Endothelial cell of umbilical vein (primary cell): ENCODE results near the gene CST9L. TPM values are rescaled to one million over a fixed set of nuclear protein-coding genes. Genes with fewer than 3 reads are reported as not detected.

Source experiments
- BruUV-seq: library from RNA; stranded (reverse); fragments of 400-500 nt; replicated peaks from 2 replicates; lab custom pipeline; 2021; lab: Mats Ljungman, UMichigan
- CTCF ChIA-PET: fragments of 300-600, 350-600 bp; sonication (Branson Sonifier 250); formaldehyde crosslinking; loops from one replicate; lab custom pipeline; 2021; ENCODE audit warnings: antibody characterized with exemption, inconsistent platforms; lab: Charles Lee
- POLR2A ChIA-PET: fragments of 300-600, 350-600 bp; sonication (Branson Sonifier 250); formaldehyde crosslinking; loops from one replicate; lab custom pipeline; 2021; ENCODE audit warnings: antibody characterized with exemption, inconsistent platforms; lab: Charles Lee
- DNase-seq: peaks from one replicate; pipeline ENCODE4 v3.0.0-alpha.2; 2011; ENCODE audit warnings: low read depth, low spot score
- FAIRE-seq: peaks from 2 replicates; lab custom pipeline; 2011; peaks lifted over from hg19 to GRCh38; lab: Jason Lieb, UNC
- H2AFZ ChIP-seq: 2 replicates; pipeline ENCODE4 v1.6.0; 2012; ENCODE audit warnings: low read depth, low read length, control low read depth, inconsistent platforms
- H3K27ac ChIP-seq: 2 replicates; pipeline ENCODE4 v1.5.1; 2011; ENCODE audit warnings: low read depth, mild to moderate bottlenecking, control low read depth, low read length, moderate library complexity; ENCODE audit not compliant: insufficient read depth
- H3K27me3 ChIP-seq, 2 experiments: 2 replicates each; pipeline versions ENCODE4 v1.6.0 to v1.6.1; 2011; ENCODE audit warnings: low read length in 2 of 2, mixed read lengths in 1 of 2; ENCODE audit not compliant: control insufficient read depth in 2 of 2, insufficient read depth in 2 of 2
- H3K36me3 ChIP-seq, 2 experiments: 2 replicates in 1 of 2; 3 replicates in 1 of 2; pipeline ENCODE4 v1.5.1; 2011; ENCODE audit warnings: low read length in 2 of 2, mild to moderate bottlenecking in 1 of 2, moderate library complexity in 1 of 2; ENCODE audit not compliant: control insufficient read depth in 2 of 2, insufficient read depth in 2 of 2; ENCODE audit errors: extremely low read depth in 1 of 2
- H3K4me1 ChIP-seq: 3 replicates; pipeline ENCODE4 v1.5.1; 2011; ENCODE audit warnings: mild to moderate bottlenecking, low read length; ENCODE audit not compliant: control insufficient read depth, insufficient read depth; ENCODE audit errors: extremely low read depth
- H3K4me2 ChIP-seq: 2 replicates; pipeline ENCODE4 v1.6.1; 2011; ENCODE audit warnings: low read length, control low read depth, mixed read lengths; ENCODE audit not compliant: insufficient read depth
- H3K4me3 ChIP-seq, 3 experiments: fragments of 200-600 bp in 1 of 3; sonication (generic), shearing (Covaris generic) in 1 of 3; replicated peaks in 1 of 3; 2 replicates each; pipeline ENCODE4 v1.5.1; 2011 to 2016; ENCODE audit warnings: control low read depth in 3 of 3, low read length in 3 of 3, mild to moderate bottlenecking in 2 of 3, inconsistent platforms in 1 of 3, low read depth in 1 of 3, moderate library complexity in 1 of 3; ENCODE audit not compliant: insufficient read depth in 1 of 3
- H3K79me2 ChIP-seq: 2 replicates; pipeline ENCODE4 v1.6.0; 2012; ENCODE audit warnings: low read length, inconsistent platforms; ENCODE audit not compliant: control insufficient read depth, insufficient read depth
- H3K9ac ChIP-seq: replicated peaks from 2 replicates; pipeline ENCODE3; 2011; ENCODE audit warnings: low read length, control low read depth; ENCODE audit not compliant: insufficient read depth; ENCODE audit errors: extremely low read depth
- H3K9me1 ChIP-seq: replicated peaks from 3 replicates; pipeline ENCODE4 v1.6.0; 2011; ENCODE audit warnings: mild to moderate bottlenecking, low read length; ENCODE audit not compliant: control insufficient read depth, insufficient read depth; ENCODE audit errors: extremely low read depth
- H3K9me3 ChIP-seq: replicated peaks from 2 replicates; pipeline ENCODE4 v1.5.1; 2012; ENCODE audit warnings: low read length, inconsistent platforms; ENCODE audit not compliant: control insufficient read depth, insufficient read depth
- H4K20me1 ChIP-seq: replicated peaks from 2 replicates; pipeline ENCODE3; 2011; ENCODE audit warnings: mild to moderate bottlenecking, low read length; ENCODE audit not compliant: control insufficient read depth, insufficient read depth; ENCODE audit errors: extremely low read depth
- CTCF ChIP-seq, 2 donors: IDR thresholded peaks; 1 replicate in 1 of 2; 2 replicates in 1 of 2; pipeline ENCODE4 v1.5.1; 2011; ENCODE audit warnings: low read length in 2 of 2, mild to moderate bottlenecking in 2 of 2, moderate library complexity in 2 of 2, control low read depth in 1 of 2, inconsistent platforms in 1 of 2, low read depth in 1 of 2; ENCODE audit not compliant: insufficient read depth in 1 of 2; ENCODE audit errors: extremely low read depth in 1 of 2
- EZH2 ChIP-seq: IDR thresholded peaks from 2 replicates; pipeline ENCODE4 v1.6.1; 2012; ENCODE audit warnings: borderline replicate concordance, low read depth, mild to moderate bottlenecking, moderate library complexity, low read length, inconsistent platforms; ENCODE audit not compliant: severe bottlenecking
- FOS ChIP-seq: IDR thresholded peaks from 2 replicates; pipeline ENCODE4 v1.6.1; 2011; ENCODE audit warnings: mild to moderate bottlenecking, low read length, moderate library complexity, borderline replicate concordance; ENCODE audit not compliant: insufficient read depth
- GATA2 ChIP-seq: IDR thresholded peaks from 2 replicates; pipeline ENCODE4 v1.7.0; 2011; ENCODE audit warnings: low read depth, mild to moderate bottlenecking, moderate library complexity, mixed read lengths, low read length; ENCODE audit not compliant: insufficient read length, insufficient read depth
- JUN ChIP-seq: IDR thresholded peaks from 2 replicates; pipeline ENCODE4 v1.6.1; 2011; ENCODE audit warnings: borderline replicate concordance, low read depth; ENCODE audit not compliant: insufficient read length, insufficient read depth
- MAX ChIP-seq: IDR thresholded peaks from 2 replicates; pipeline ENCODE4 v1.6.1; 2011; ENCODE audit not compliant: insufficient read depth, insufficient read length
- MYC ChIP-seq: IDR thresholded peaks from one replicate; pipeline ENCODE4 v1.6.1; 2011; ENCODE audit warnings: mild to moderate bottlenecking, low read depth, low read length
- POLR2A ChIP-seq: IDR thresholded peaks from 2 replicates; pipeline ENCODE4 v1.6.1; 2012; ENCODE audit warnings: low read depth, mild to moderate bottlenecking, control low read depth, low read length
- POLR2AphosphoS5 ChIP-seq: IDR thresholded peaks from 2 replicates; pipeline ENCODE4 v1.6.1; 2012; ENCODE audit warnings: low read depth, mild to moderate bottlenecking, control low read depth, low read length, moderate library complexity; ENCODE audit not compliant: insufficient read depth
- dilution Hi-C: fragments of 300-500 bp; cut with MboI; formaldehyde crosslinking; loops from one replicate; pipeline ENCODE4 v1.15.0; 2019; ENCODE audit warnings: low sequenced_read_pairs; ENCODE audit not compliant: extremely low pct_ligation_motif_present
- intact Hi-C: fragments of 100-400 bp; cut with micrococcal nuclease; formaldehyde crosslinking; loops from one replicate; pipeline ENCODE4 v1.10.0; 2022
- polyA plus RNA-seq, 4 experiments: library from polyadenylated mRNA; depleted of rRNA in 3 of 4; stranded (reverse) in 3 of 4; unstranded in 1 of 4; fragments of >200 nt; gene quantifications; 2 replicates each; pipeline versions ENCODE4 v1.2.1 to v1.2.3, GENCODE V29; 2011 to 2012; ENCODE audit warnings: missing spikeins in 1 of 4
- total RNA-seq: library from RNA; stranded (reverse); gene quantifications from 2 replicates; pipeline ENCODE4 v1.2.3, GENCODE V29; 2021

Gene CST9L
- total and polyA plus RNA-seq, 2 donors (not counting 3 experiments of a cell fraction or from before 2014, with no cell fraction given): not detected

DNA sequence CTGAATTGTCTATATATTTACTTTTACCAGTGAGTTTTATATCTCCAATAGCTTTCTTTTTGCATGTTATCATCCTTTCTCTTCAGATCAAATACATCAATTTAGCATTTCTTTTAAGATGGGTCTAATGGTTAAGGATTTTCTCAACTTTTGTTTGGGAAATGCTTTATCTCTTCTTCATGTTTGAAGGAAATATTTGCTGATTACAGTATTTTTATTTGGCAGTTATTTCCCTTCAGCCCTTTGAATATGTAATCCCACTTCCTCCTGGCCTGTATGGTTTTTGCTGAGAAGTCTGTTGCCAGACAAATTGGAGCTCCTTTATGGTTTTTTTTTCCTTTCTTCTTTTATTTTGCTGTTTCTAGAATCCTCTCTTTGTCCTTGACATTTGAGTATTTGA, 6.7 kb upstream of the CST9L start:
- no TSS peak for BruUV-seq
- TF ChIP-seq MAX (no peak), GATA2 (no peak), MYC (no peak), JUN (no peak), CTCF (IDR thresholded peaks at IDR 0.05; ENCODE audit: extremely low read depth in 1 of 2, insufficient read depth in 1 of 2, low read depth in 1 of 2, low read length in 2 of 2) (no peak), EZH2 (no peak), POLR2AphosphoS5 (no peak), FOS (no peak), POLR2A (no peak)
- intact Hi-C loops (no loop called here), dilution Hi-C loops (no loop called here)
- Histone ChIP-seq H3K27ac (no peak overlapping the region), H4K20me1 (no peaks in the 10 kb centered on the region), H3K4me3 (no peak overlapping the region), H3K4me2 (no peak overlapping the region), H3K79me2 (no peaks in the 10 kb centered on the region), H3K4me1 (no peaks in the 10 kb centered on the region), H3K9me1 (no peaks in the 10 kb centered on the region), H2AFZ (no peak overlapping the region), H3K9me3 (no peaks in the 10 kb centered on the region), H3K27me3 (peaks cover 0 to 1% of the 10 kb centered on the region in 2 experiments), H3K9ac (no peak overlapping the region), H3K36me3 (no peaks in the 10 kb centered on the region)
- DNase-seq (no peak), FAIRE-seq (no peak)
- CTCF ChIA-PET: interaction anchor here (1.2 kb wide), 1 partner anchor 32 kb away, joined by 3 read pairs; no protein-coding TSS in a partner anchor
- POLR2A ChIA-PET: no interaction called here
